OCI-LY1 (cell line): ENCODE data around the gene SRSF12.

Experiments
- H2AFZ ChIP-seq: fragments of 200-600 bp; sonication (generic), shearing (Covaris generic); 2 replicates; pipeline ENCODE4 v1.6.0; 2014; ENCODE audit warnings: antibody characterized with exemption, mild to moderate bottlenecking, low read length
- H3F3A ChIP-seq: fragments of 200-600 bp; sonication (generic), shearing (Covaris generic); 2 replicates; pipeline ENCODE4 v1.6.0; 2014; ENCODE audit warnings: mild to moderate bottlenecking, antibody characterized with exemption, low read length, moderate library complexity; ENCODE audit not compliant: insufficient read depth
- H3K27ac ChIP-seq: fragments of 200-600 bp; sonication (generic); 2 replicates; pipeline ENCODE4 v1.5.1; 2014; ENCODE audit warnings: low read length, mixed run types, mild to moderate bottlenecking, low read depth; ENCODE audit not compliant: poor library complexity, severe bottlenecking
- H3K27me3 ChIP-seq: fragments of 200-600 bp; sonication (generic); 2 replicates; pipeline ENCODE4 v1.6.0; 2014; ENCODE audit warnings: antibody characterized with exemption, mild to moderate bottlenecking, low read length, moderate library complexity; ENCODE audit not compliant: insufficient read depth
- H3K36me3 ChIP-seq: fragments of 200-600 bp; sonication (generic); 2 replicates; pipeline ENCODE4 v1.6.1; 2014; ENCODE audit warnings: mild to moderate bottlenecking, antibody characterized with exemption, low read length, moderate library complexity, mixed read lengths; ENCODE audit not compliant: insufficient read depth
- H3K4me1 ChIP-seq: fragments of 200-600 bp; sonication (generic); 2 replicates; pipeline ENCODE4 v1.5.1; 2014; ENCODE audit warnings: mild to moderate bottlenecking, low read length, moderate library complexity; ENCODE audit not compliant: insufficient read depth, severe bottlenecking
- H3K4me2 ChIP-seq: fragments of 200-600 bp; sonication (generic), shearing (Covaris generic); 2 replicates; pipeline ENCODE4 v1.6.1; 2014; ENCODE audit warnings: low read length
- H3K4me3 ChIP-seq: fragments of 200-600 bp; sonication (generic); 2 replicates; pipeline ENCODE4 v1.5.1; 2014; ENCODE audit warnings: low read length, low read depth, mild to moderate bottlenecking, mixed read lengths; ENCODE audit not compliant: poor library complexity, severe bottlenecking
- H3K79me2 ChIP-seq: fragments of 200-600 bp; shearing (Covaris generic); 2 replicates; pipeline ENCODE4 v1.6.1; 2016; ENCODE audit warnings: mixed run types, low read length, mixed read lengths; ENCODE audit not compliant: insufficient read depth
- H3K9ac ChIP-seq: fragments of 200-600 bp; sonication (generic), shearing (Covaris generic); 2 replicates; pipeline ENCODE4 v1.6.1; 2014; ENCODE audit warnings: mild to moderate bottlenecking, low read length, mixed read lengths
- H3K9me2 ChIP-seq: fragments of 200-600 bp; sonication (generic), shearing (Covaris generic); 2 replicates; pipeline ENCODE4 v1.6.1; 2014; ENCODE audit warnings: low read depth, mild to moderate bottlenecking, low read length, mixed read lengths
- H3K9me3 ChIP-seq: fragments of 200-600 bp; shearing (Covaris generic); 2 replicates; pipeline ENCODE4 v1.6.1; 2014; ENCODE audit warnings: low read length, mixed read lengths
- H4K20me1 ChIP-seq: fragments of 200-600 bp; sonication (generic), shearing (Covaris generic); 2 replicates; pipeline ENCODE4 v1.6.0; 2016; ENCODE audit warnings: mild to moderate bottlenecking, low read length; ENCODE audit not compliant: insufficient read depth
- CTCF ChIP-seq: fragments of 200-600 bp; sonication (generic), shearing (Covaris generic); IDR thresholded peaks from 2 replicates; pipeline ENCODE4 v1.5.1; 2017; ENCODE audit warnings: mild to moderate bottlenecking, antibody characterized with exemption, low read length, moderate library complexity, mixed read lengths
- EZH2 ChIP-seq: fragments of 200-600 bp; sonication (generic), shearing (Covaris generic); IDR thresholded peaks from 2 replicates; pipeline ENCODE4 v1.8.0; 2017; ENCODE audit warnings: borderline replicate concordance, mixed run types, mild to moderate bottlenecking, antibody characterized with exemption, low read length, moderate library complexity, mixed read lengths

The SRSF12 gene

GRCh38 chr6:89121934-89122333 lies 4.1 kb upstream of the SRSF12 start:
- no peaks in the 10 kb centered on the region for H3K27me3 ChIP-seq
- H4K20me1 ChIP-seq = no peaks in the 10 kb centered on the region
- H3K9me3 ChIP-seq = no peaks in the 10 kb centered on the region
- H3K4me3 ChIP-seq = no peak overlapping the region
- H3K9ac ChIP-seq = no peak overlapping the region
- no peak overlapping the region for H3K27ac ChIP-seq
- no peaks in the 10 kb centered on the region; the same call in 1 of the 2 replicates for H3K36me3 ChIP-seq
- H3F3A ChIP-seq = no peaks in the 10 kb centered on the region
- no peaks in the 10 kb centered on the region for H3K9me2 ChIP-seq
- no peak overlapping the region for H2AFZ ChIP-seq
- H3K4me2 ChIP-seq = no peak overlapping the region
- no peak for TF ChIP-seq CTCF
- TF ChIP-seq EZH2 = no peak
- peaks cover 5% of the 10 kb centered on the region for H3K4me1 ChIP-seq
- H3K79me2 ChIP-seq = no peaks in the 10 kb centered on the region

DNA sequence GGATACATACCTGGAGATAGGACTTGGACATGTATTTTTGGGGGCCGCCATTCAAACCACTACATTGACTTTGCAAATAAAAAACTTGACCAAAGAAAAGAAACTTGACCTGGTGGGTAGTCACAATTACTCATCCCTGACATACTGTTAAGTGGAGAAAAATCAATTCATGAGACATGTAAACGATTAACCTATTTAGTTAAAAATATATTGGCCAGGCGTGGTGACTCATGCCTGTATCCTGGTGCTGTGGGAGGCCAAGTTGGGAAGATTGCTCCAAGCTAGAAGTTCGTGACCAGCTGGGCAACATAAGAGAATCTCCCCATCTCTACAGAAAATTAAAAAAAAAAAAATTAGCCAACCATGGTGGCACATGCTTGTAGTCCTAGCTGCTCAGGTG lies 2.5 kb upstream of the SRSF12 start:
- Histone ChIP-seq H3K27me3 (no peaks in the 10 kb centered on the region; the same call in 1 of the 2 replicates), H3K36me3 (no peaks in the 10 kb centered on the region; the same call in 1 of the 2 replicates), H2AFZ (no peak overlapping the region), H3K4me3 (no peak overlapping the region), H3F3A (no peaks in the 10 kb centered on the region), H3K27ac (no peak overlapping the region), H3K4me2 (no peak overlapping the region), H3K79me2 (no peaks in the 10 kb centered on the region), H4K20me1 (no peaks in the 10 kb centered on the region), H3K9ac (no peak overlapping the region), H3K9me2 (no peaks in the 10 kb centered on the region), H3K9me3 (no peaks in the 10 kb centered on the region), H3K4me1 (peaks cover 6% of the 10 kb centered on the region)
- TF ChIP-seq EZH2 (no peak), CTCF (no peak)

- H3K9me2 ChIP-seq = no peaks in the 10 kb centered on the region
- no peaks in the 10 kb centered on the region for H3K9me3 ChIP-seq
- H3K9ac ChIP-seq = no peak overlapping the region
- no peak overlapping the region for H2AFZ ChIP-seq
- no peaks in the 10 kb centered on the region; the same call in 1 of the 2 replicates for H3K27me3 ChIP-seq
- no peak overlapping the region for H3K27ac ChIP-seq
- H3K36me3 ChIP-seq = no peaks in the 10 kb centered on the region; the same call in 1 of the 2 replicates
- no peaks in the 10 kb centered on the region for H4K20me1 ChIP-seq
- TF ChIP-seq CTCF = no peak
- no peak for TF ChIP-seq EZH2
- no peak overlapping the region for H3K4me3 ChIP-seq
- peaks cover 6% of the 10 kb centered on the region for H3K4me1 ChIP-seq
- no peaks in the 10 kb centered on the region for H3K79me2 ChIP-seq
- no peaks in the 10 kb centered on the region for H3F3A ChIP-seq
- no peak overlapping the region for H3K4me2 ChIP-seq
Observed at GRCh38 chr6:89118931-89119330, 1.1 kb upstream of the SRSF12 start.
